Body of pancreas (tissue), 4 donors: ENCODE results near the gene KCND1.

ENCODE experiments used
- CTCF ChIP-seq, 7 experiments: fragments of 450-650 bp in 4 of 7; fragments of 200-600 bp in 3 of 7; sonication (generic) in 3 of 7; IDR thresholded peaks; one replicate each; pipeline ENCODE4 v1.5.1; 2016 to 2019; ENCODE audit warnings: antibody characterized with exemption in 7 of 7
- POLR2A ChIP-seq, 3 donors: fragments of 450-650 bp; IDR thresholded peaks; one replicate each; pipeline ENCODE4 v1.6.1; 2016; ENCODE audit warnings: antibody characterized with exemption in 3 of 3, mild to moderate bottlenecking in 2 of 3

DNA sequence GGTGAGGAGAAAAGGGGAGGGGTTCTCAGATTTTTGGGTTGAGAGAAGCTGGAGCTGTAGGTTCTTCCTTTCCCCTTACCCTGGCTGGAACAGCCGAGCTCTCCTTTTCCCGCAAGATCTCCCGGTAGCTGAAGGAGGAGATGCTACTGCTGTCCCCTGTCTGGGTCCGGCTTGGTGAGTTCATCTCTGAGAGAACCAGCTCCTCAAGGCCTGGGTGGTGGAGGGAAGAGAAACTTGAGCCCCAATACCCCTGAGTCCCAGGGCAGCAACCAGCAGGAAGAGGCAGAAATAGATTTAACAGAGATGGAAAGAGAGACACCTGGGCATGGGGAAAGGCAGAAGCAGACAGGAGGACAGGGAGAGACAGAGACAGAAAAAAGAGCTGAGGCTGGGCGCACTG is 6.6 kb upstream of the KCND1 start:
- no peak for TF ChIP-seq CTCF (IDR thresholded peaks at IDR 0.05)
- TF ChIP-seq POLR2A (IDR thresholded peaks at IDR 0.05) = no peak
